ENCODE data around the gene SEMA3E.
"Not testable (repeated sequence)": the region's sequence is repeated elsewhere in the genome, so short reads cannot be mapped to it uniquely, and the experiment has no call there.

The SEMA3E gene

GRCh38 chr7:83559887-83560286 is 89.1 kb downstream of the SEMA3E start:
- no peak for DNase-seq (ENCODE audit: low read depth in 2 of 2)

GRCh38 chr7:83552556-83552955 is 96.4 kb downstream of the SEMA3E start:
- not testable (repeated sequence) for DNase-seq (ENCODE audit: low read depth in 2 of 2)

GRCh38 chr7:83550100-83550499 is 98.8 kb downstream of the SEMA3E start:
- no peak for DNase-seq (ENCODE audit: low read depth in 2 of 2)

- no peak for DNase-seq (ENCODE audit: low read depth in 2 of 2)
Observed at GRCh38 chr7:83548250-83548649, 100.7 kb downstream of the SEMA3E start.

GRCh38 chr7:83547526-83547925 is 101.4 kb downstream of the SEMA3E start:
- no peak for DNase-seq (ENCODE audit: low read depth in 2 of 2)

- no peak for DNase-seq (ENCODE audit: low read depth in 2 of 2)
Observed at GRCh38 chr7:83546586-83546985, 102.4 kb downstream of the SEMA3E start.

- no peak for DNase-seq (ENCODE audit: low read depth in 2 of 2)
Observed at GRCh38 chr7:83541187-83541960, 107.6 kb downstream of the SEMA3E start.

GRCh38 chr7:83534488-83534887 is 114.5 kb downstream of the SEMA3E start:
- no peak for DNase-seq (ENCODE audit: low read depth in 2 of 2)

- DNase-seq (ENCODE audit: low read depth in 2 of 2) = no peak
Observed at GRCh38 chr7:83532219-83532618, 116.7 kb downstream of the SEMA3E start.

- no peak for DNase-seq (ENCODE audit: low read depth in 2 of 2)
Observed at GRCh38 chr7:83531766-83532165, 117.2 kb downstream of the SEMA3E start.

GRCh38 chr7:83528925-83529423 is 120.0 kb downstream of the SEMA3E start:
- DNase-seq (ENCODE audit: low read depth in 2 of 2) = no peak

- no peak for DNase-seq (ENCODE audit: low read depth in 2 of 2)
Observed at GRCh38 chr7:83524277-83525075, 124.5 kb downstream of the SEMA3E start.

- DNase-seq (ENCODE audit: low read depth in 2 of 2) = no peak
Observed at GRCh38 chr7:83520726-83521125, 128.2 kb downstream of the SEMA3E start.

- no peak for DNase-seq (ENCODE audit: low read depth in 2 of 2)
Observed at GRCh38 chr7:83519240-83519639, 129.7 kb downstream of the SEMA3E start.

- DNase-seq (ENCODE audit: low read depth in 2 of 2) = no peak
Observed at GRCh38 chr7:83517035-83517700, 131.8 kb downstream of the SEMA3E start.

- DNase-seq (ENCODE audit: low read depth in 2 of 2) = no peak
Observed at GRCh38 chr7:83514977-83515376, 134.0 kb downstream of the SEMA3E start.

- no peak for DNase-seq (ENCODE audit: low read depth in 2 of 2)
Observed at GRCh38 chr7:83509255-83510021, 139.5 kb downstream of the SEMA3E start.

GRCh38 chr7:83504330-83504729 is 144.6 kb downstream of the SEMA3E start:
- DNase-seq (ENCODE audit: low read depth in 2 of 2) = no peak

- no peak for DNase-seq (ENCODE audit: low read depth in 2 of 2)
Observed at GRCh38 chr7:83502636-83503035, 146.3 kb downstream of the SEMA3E start.

- DNase-seq (ENCODE audit: low read depth in 2 of 2) = no peak
Observed at GRCh38 chr7:83494683-83495082, 154.3 kb downstream of the SEMA3E start.

GRCh38 chr7:83492802-83493201 is 156.1 kb downstream of the SEMA3E start:
- DNase-seq (ENCODE audit: low read depth in 2 of 2) = no peak

GRCh38 chr7:83487801-83488200 is 161.1 kb downstream of the SEMA3E start:
- DNase-seq (ENCODE audit: low read depth in 2 of 2) = no peak
